Muscle of leg (tissue), 11 donors: ENCODE measurements around the gene FAM117A. TPM values are rescaled to one million over a fixed set of nuclear protein-coding genes. Genes with fewer than 3 reads are reported as not detected.

Experiments
- DNase-seq: peaks from one replicate; pipeline ENCODE4 v3.0.0; 2013
- H3K27ac ChIP-seq: one replicate; pipeline ENCODE4 v1.5.1; 2013; ENCODE audit warnings: mild to moderate bottlenecking, low read length, control low read depth
- H3K27me3 ChIP-seq: one replicate; pipeline ENCODE4 v1.6.1; 2013; ENCODE audit warnings: low read length; ENCODE audit not compliant: control insufficient read depth, insufficient read depth
- H3K36me3 ChIP-seq: one replicate; pipeline ENCODE4 v1.6.1; 2013; ENCODE audit warnings: low read length; ENCODE audit not compliant: control insufficient read depth, insufficient read depth
- H3K4me1 ChIP-seq: one replicate; pipeline ENCODE4 v1.6.1; 2013; ENCODE audit warnings: low read length; ENCODE audit not compliant: control insufficient read depth, insufficient read depth
- H3K4me3 ChIP-seq: one replicate; pipeline ENCODE4 v1.5.1; 2013; ENCODE audit warnings: low read length, control low read depth
- H3K9me3 ChIP-seq: replicated peaks from 2 replicates; pipeline ENCODE4 v1.6.1; 2013; ENCODE audit warnings: low read depth, low read length; ENCODE audit not compliant: control insufficient read depth
- WGBS: methylation state at CpG from one replicate; pipeline ENCODE4 v1.1.5; 2013; ENCODE audit warnings: missing lambda C conversion rate; ENCODE audit not compliant: insufficient coverage; 5-methylcytosine and 5-hydroxymethylcytosine counted together
- polyA plus RNA-seq, 8 donors: library from polyadenylated mRNA; unstranded; fragments of 120-200 nt; gene quantifications; one replicate each; pipeline versions ENCODE4 v1.2.1 to v1.2.3, GENCODE V29; 2013; ENCODE audit warnings: inconsistent platforms in 1 of 8, low replicate concordance in 1 of 8; ENCODE audit not compliant: insufficient read length in 8 of 8, insufficient read depth in 1 of 8
- total RNA-seq: library from RNA; stranded (reverse); fragments of 120-200 nt; gene quantifications from one replicate; pipeline ENCODE4 v1.2.4, GENCODE V29; 2013

Gene FAM117A
- total and polyA plus RNA-seq, 9 donors, result 9.8 to 23.6 (median 17.5) TPM

- H3K4me3 ChIP-seq, result no peak overlapping the region
- peaks cover 27% of the 10 kb centered on the region for H3K4me1 ChIP-seq
- WGBS, result 0% methylated on average over 1 of the region's 5 CpGs
- peaks cover 18% of the 10 kb centered on the region for H3K36me3 ChIP-seq
- no peak overlapping the region for H3K27ac ChIP-seq
- no peak for DNase-seq
- no peaks in the 10 kb centered on the region for H3K9me3 ChIP-seq
- H3K27me3 ChIP-seq, result peaks cover 6% of the 10 kb centered on the region
Measured at GRCh38 chr17:49695698-49696232, 68.2 kb downstream of the FAM117A start.

GRCh38 chr17:49694847-49695697 lies 68.9 kb downstream of the FAM117A start:
- DNase-seq, result peak; percentile 39
- H3K4me1 ChIP-seq, result peaks cover 25% of the 10 kb centered on the region
- H3K9me3 ChIP-seq, result no peaks in the 10 kb centered on the region
- H3K4me3 ChIP-seq, result no peak overlapping the region
- H3K36me3 ChIP-seq, result peaks cover 11% of the 10 kb centered on the region
- H3K27ac ChIP-seq, result no peak overlapping the region
- 16% methylated on average over 13 of the region's 16 CpGs for WGBS
- H3K27me3 ChIP-seq, result peaks cover 6% of the 10 kb centered on the region

GRCh38 chr17:49692751-49693150 lies 71.2 kb downstream of the FAM117A start:
- Histone ChIP-seq H3K27ac (no peak overlapping the region), H3K4me1 (peaks cover 25% of the 10 kb centered on the region), H3K9me3 (no peaks in the 10 kb centered on the region), H3K36me3 (no peaks in the 10 kb centered on the region), H3K4me3 (no peak overlapping the region), H3K27me3 (peaks cover 6% of the 10 kb centered on the region)
- no CpG with 5 or more reads among the region's 4 CpGs for WGBS
- no peak for DNase-seq

DNA sequence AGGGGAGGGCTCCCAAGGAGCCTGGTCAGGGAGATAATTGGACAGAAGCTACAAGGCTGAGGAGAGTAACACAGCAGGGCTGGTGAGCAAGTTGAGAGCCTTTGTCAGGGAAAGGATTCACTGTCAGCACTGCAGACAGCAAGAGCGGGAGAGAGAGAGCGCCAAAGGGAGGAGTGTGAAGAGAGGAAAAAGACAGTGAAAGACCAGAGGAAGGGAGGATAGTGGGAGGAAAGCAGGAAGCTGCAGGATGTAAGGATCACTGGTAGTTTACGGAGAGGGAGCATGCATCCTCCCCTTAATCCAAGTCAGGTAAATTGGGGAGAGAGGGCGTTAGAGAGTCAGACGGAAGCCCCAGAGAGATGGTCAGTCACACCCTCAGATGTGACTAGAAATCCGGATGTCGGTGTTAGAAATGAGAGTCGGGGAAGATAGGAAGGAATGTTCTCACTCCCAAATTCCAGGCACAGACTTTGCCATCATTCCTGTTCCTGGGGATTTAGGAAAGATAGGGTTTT lies 72.2 kb downstream of the FAM117A start:
- 25% methylated on average over 4 of the region's 8 CpGs for WGBS
- peaks cover 24% of the 10 kb centered on the region for H3K4me1 ChIP-seq

DNA sequence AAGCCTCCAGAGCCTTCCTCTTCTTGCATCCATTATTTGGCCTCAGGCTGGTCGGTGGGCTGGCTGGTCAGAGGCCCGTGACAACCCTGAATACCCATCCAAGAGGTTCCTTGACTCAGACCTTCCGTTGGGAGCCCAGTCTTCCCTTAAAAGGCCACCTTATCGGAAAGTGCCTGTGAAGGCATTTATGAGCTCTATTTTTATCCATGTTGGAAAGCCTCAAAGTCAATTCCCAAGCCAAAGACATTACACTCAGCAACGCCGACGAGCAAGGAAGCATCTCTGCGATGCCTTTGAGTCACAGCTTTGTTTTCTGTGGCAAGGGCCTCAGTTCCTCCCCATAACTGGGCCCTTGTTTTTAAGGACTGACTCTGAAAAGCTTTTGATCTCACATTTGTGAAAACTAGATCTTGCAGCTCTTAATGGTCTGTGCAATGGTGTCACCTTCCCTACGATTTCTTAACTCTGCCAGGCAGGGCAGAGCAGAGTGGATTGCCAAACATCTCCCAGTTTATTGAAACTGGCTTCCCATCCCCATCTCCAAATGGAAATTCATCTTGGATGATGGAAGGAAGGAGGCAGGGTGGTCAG lies 72.8 kb downstream of the FAM117A start:
- peaks cover 21% of the 10 kb centered on the region for H3K4me1 ChIP-seq

More for the DNA sequence above, 72.2 kb downstream of the FAM117A start:
- Histone ChIP-seq H3K4me3 (no peak overlapping the region), H3K27me3 (peaks cover 6% of the 10 kb centered on the region), H3K9me3 (no peaks in the 10 kb centered on the region), H3K36me3 (no peaks in the 10 kb centered on the region), H3K27ac (peak overlapping the region; percentile 72)
- no peak for DNase-seq

GRCh38 chr17:49690256-49690655 lies 73.7 kb downstream of the FAM117A start:
- no peak overlapping the region for H3K4me3 ChIP-seq
- no peak for DNase-seq
- no peak overlapping the region for H3K27ac ChIP-seq
- H3K4me1 ChIP-seq, result peaks cover 20% of the 10 kb centered on the region
- H3K36me3 ChIP-seq, result no peaks in the 10 kb centered on the region
- peaks cover 9% of the 10 kb centered on the region for H3K27me3 ChIP-seq
- no peaks in the 10 kb centered on the region for H3K9me3 ChIP-seq
- 38% methylated on average over 1 of the region's 2 CpGs for WGBS

More for the DNA sequence above, 72.8 kb downstream of the FAM117A start:
- no peak overlapping the region for H3K4me3 ChIP-seq
- DNase-seq, result peak; percentile 76
- no peaks in the 10 kb centered on the region for H3K9me3 ChIP-seq
- peak overlapping the region; percentile 72 for H3K27ac ChIP-seq
- peaks cover 6% of the 10 kb centered on the region for H3K27me3 ChIP-seq
- H3K36me3 ChIP-seq, result no peaks in the 10 kb centered on the region
- WGBS, result 25% methylated on average over 4 of the region's 9 CpGs

DNA sequence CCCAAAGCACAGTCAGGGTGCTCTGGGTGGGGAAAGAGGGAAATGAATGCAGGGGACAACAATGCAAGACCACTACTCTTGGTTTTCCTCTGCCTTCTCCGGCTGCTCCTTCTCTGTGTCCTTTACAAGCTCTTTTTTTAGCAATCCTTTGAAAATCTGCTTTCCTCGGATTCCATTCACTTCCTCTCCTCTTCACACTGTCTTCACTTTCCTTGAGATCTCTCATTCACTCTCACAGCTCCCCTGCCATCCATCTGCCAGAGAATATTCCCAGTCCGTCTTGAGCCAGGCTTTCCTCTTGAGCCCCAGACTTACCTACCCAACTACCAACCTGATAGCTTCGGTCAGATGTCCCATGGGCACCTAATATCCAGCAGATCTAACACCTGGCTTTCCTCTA lies 75.1 kb downstream of the FAM117A start:
- Histone ChIP-seq H3K27me3 (peaks cover 9% of the 10 kb centered on the region), H3K36me3 (no peaks in the 10 kb centered on the region), H3K9me3 (no peaks in the 10 kb centered on the region), H3K4me3 (no peak overlapping the region), H3K27ac (no peak overlapping the region), H3K4me1 (peaks cover 17% of the 10 kb centered on the region)
- no peak for DNase-seq
- 54% methylated on average over 4 of the region's 4 CpGs for WGBS

GRCh38 chr17:49687878-49688491 lies 75.9 kb downstream of the FAM117A start:
- 55% methylated on average over 8 of the region's 10 CpGs for WGBS

GRCh38 chr17:49681106-49681979 lies 82.6 kb downstream of the FAM117A start:
- no peak for DNase-seq
- Histone ChIP-seq H3K9me3 (no peaks in the 10 kb centered on the region), H3K27ac (no peak overlapping the region), H3K27me3 (peaks cover 6% of the 10 kb centered on the region), H3K4me1 (peaks cover 8% of the 10 kb centered on the region), H3K36me3 (no peaks in the 10 kb centered on the region), H3K4me3 (no peak overlapping the region)
- WGBS, result no CpG with 5 or more reads among the region's 9 CpGs

More at GRCh38 chr17:49687878-49688491, 75.9 kb downstream of the FAM117A start:
- Histone ChIP-seq H3K27ac (peak overlapping the region; percentile 84), H3K4me3 (no peak overlapping the region), H3K9me3 (no peaks in the 10 kb centered on the region), H3K4me1 (peaks cover 17% of the 10 kb centered on the region), H3K36me3 (no peaks in the 10 kb centered on the region), H3K27me3 (peaks cover 6% of the 10 kb centered on the region)
- peak; percentile 62 for DNase-seq
